Measurements from ENCODE around the gene MYO16.

- no peak for TF ChIP-seq YY1 (IDR thresholded peaks at IDR 0.05; ENCODE audit: insufficient read depth, insufficient read length)
- TF ChIP-seq ZNF274 (IDR thresholded peaks at IDR 0.05; ENCODE audit: low read depth, low read length) = no peak
- TF ChIP-seq SUZ12 (IDR thresholded peaks at IDR 0.05; ENCODE audit: extremely low read depth, insufficient read depth, insufficient read length) = no peak
Measured at GRCh38 chr13:108996430-108996829, 367.0 kb downstream of the MYO16 start.
